OCI-LY3 (cell line): ENCODE results near the gene ASCC3.

ENCODE experiments used
- EZH2phosphoT487 ChIP-seq: fragments of 200-600 bp; shearing (Covaris generic); IDR thresholded peaks from 2 replicates; pipeline ENCODE4 v1.6.1; 2018; ENCODE audit warnings: antibody characterized with exemption, mixed run types, low read depth
- TF ChIP-seq, protein P1 (sequence below): fragments of 200-600, 300-600 bp; sonication (generic); IDR thresholded peaks from 2 replicates; pipeline ENCODE4 v1.5.1; 2014; ENCODE audit warnings: antibody characterized with exemption, low read length, low read depth

DNA sequence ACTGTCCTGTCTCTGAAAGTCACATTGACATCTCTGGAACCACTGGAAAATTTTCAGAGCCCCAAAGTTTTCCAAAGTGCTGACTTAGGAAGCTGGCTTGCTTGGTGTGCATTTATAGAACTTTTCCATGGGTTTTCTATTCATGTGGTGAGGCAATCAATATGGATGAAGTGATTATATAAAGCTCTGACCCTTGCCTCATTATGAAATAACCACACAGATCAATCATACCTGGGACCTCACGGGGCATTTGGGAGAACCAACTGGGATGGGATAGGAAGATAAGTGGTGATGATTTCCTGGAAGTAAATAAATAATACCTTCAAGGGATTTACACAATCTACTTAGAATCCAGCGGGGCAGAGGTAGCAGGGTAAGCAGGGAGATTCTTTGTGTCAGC, 393.5 kb downstream of the ASCC3 start:
- TF ChIP-seq, protein P1, sequence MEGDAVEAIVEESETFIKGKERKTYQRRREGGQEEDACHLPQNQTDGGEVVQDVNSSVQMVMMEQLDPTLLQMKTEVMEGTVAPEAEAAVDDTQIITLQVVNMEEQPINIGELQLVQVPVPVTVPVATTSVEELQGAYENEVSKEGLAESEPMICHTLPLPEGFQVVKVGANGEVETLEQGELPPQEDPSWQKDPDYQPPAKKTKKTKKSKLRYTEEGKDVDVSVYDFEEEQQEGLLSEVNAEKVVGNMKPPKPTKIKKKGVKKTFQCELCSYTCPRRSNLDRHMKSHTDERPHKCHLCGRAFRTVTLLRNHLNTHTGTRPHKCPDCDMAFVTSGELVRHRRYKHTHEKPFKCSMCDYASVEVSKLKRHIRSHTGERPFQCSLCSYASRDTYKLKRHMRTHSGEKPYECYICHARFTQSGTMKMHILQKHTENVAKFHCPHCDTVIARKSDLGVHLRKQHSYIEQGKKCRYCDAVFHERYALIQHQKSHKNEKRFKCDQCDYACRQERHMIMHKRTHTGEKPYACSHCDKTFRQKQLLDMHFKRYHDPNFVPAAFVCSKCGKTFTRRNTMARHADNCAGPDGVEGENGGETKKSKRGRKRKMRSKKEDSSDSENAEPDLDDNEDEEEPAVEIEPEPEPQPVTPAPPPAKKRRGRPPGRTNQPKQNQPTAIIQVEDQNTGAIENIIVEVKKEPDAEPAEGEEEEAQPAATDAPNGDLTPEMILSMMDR, result no peak
- TF ChIP-seq EZH2phosphoT487, result no peak
